NCI-H1092 (cell line): Measurements from ENCODE around the gene MLIP.

ENCODE experiments used
- DNase-seq: peaks from one replicate; lab custom pipeline; 2025; lab: John Stamatoyannopoulos, UW

The MLIP gene

GRCh38 chr6:54097753-54098152 is 13.5 kb upstream of the MLIP start:
- no peak for DNase-seq

- DNase-seq = no peak
Observed at GRCh38 chr6:54098450-54099044, 12.7 kb upstream of the MLIP start.

GRCh38 chr6:54099225-54099624 is 12.0 kb upstream of the MLIP start:
- DNase-seq = no peak

GRCh38 chr6:54100411-54101006 is 10.7 kb upstream of the MLIP start:
- no peak for DNase-seq

- no peak for DNase-seq
Observed at GRCh38 chr6:54102238-54102637, 9.0 kb upstream of the MLIP start.

- DNase-seq = no peak
Observed at GRCh38 chr6:54103497-54103896, 7.7 kb upstream of the MLIP start.

- DNase-seq = no peak
Observed at GRCh38 chr6:54106727-54107126, 4.5 kb upstream of the MLIP start.

GRCh38 chr6:54107470-54108090 is 3.7 kb upstream of the MLIP start:
- no peak for DNase-seq

GRCh38 chr6:54108271-54108670 is 3.0 kb upstream of the MLIP start:
- no peak for DNase-seq

- no peak for DNase-seq
Observed at GRCh38 chr6:54109586-54109985, 1.7 kb upstream of the MLIP start.

GRCh38 chr6:54112151-54112650 is 958 bp downstream of the MLIP start:
- DNase-seq = no peak

- no peak for DNase-seq
Observed at GRCh38 chr6:54114991-54115390, 3.7 kb downstream of the MLIP start.

GRCh38 chr6:54115966-54116365 is 4.7 kb downstream of the MLIP start:
- DNase-seq = no peak

GRCh38 chr6:54118117-54118516 is 6.9 kb downstream of the MLIP start:
- DNase-seq = no peak

- no peak for DNase-seq
Observed at GRCh38 chr6:54125493-54125892, 14.2 kb downstream of the MLIP start.

- no peak for DNase-seq
Observed at GRCh38 chr6:54130179-54130578, 18.9 kb downstream of the MLIP start.

GRCh38 chr6:54132587-54132986 is 21.3 kb downstream of the MLIP start:
- no peak for DNase-seq

- no peak for DNase-seq
Observed at GRCh38 chr6:54133186-54133585, 21.9 kb downstream of the MLIP start.

GRCh38 chr6:54134935-54135334 is 23.7 kb downstream of the MLIP start:
- no peak for DNase-seq

- DNase-seq = no peak
Observed at GRCh38 chr6:54135665-54136369, 24.6 kb downstream of the MLIP start.

- DNase-seq = no peak
Observed at GRCh38 chr6:54138795-54139194, 27.6 kb downstream of the MLIP start.

- no peak for DNase-seq
Observed at GRCh38 chr6:54140811-54141210, 29.6 kb downstream of the MLIP start.
